HEK293 (cell line): ENCODE measurements around the gene CAPZB.
A peak's percentile ranks its signal among the peaks of the same experiment; 100 is the strongest.

ENCODE experiments used
- CTCF ChIA-PET: fragments of 350-600 bp; formaldehyde crosslinking; extraction: SDS; loops from one replicate; lab custom pipeline; 2021; ENCODE audit warnings: antibody characterized with exemption; lab: Yijun Ruan, JAX
- POLR2A ChIA-PET: fragments of 300-600 bp; formaldehyde crosslinking; extraction: SDS; loops from one replicate; lab custom pipeline; 2020; ENCODE audit warnings: antibody characterized with exemption, inconsistent platforms; lab: Yijun Ruan, JAX
- H3K27ac ChIP-seq: fragments of 200-500 bp; sonication (Bioruptor generic); 2 replicates; pipeline ENCODE4 v1.5.1; 2014; ENCODE audit warnings: low read depth, low read length, control low read depth, inconsistent platforms; ENCODE audit errors: extremely low read depth
- H3K36me3 ChIP-seq, 2 experiments: fragments of 200-500 bp in 1 of 2; sonication (Bioruptor generic) in 1 of 2; 1 replicate in 1 of 2; 2 replicates in 1 of 2; pipeline ENCODE4 v1.5.1; 2014 to 2017; ENCODE audit warnings: inconsistent platforms in 2 of 2, low read length in 2 of 2; ENCODE audit not compliant: control insufficient read depth in 2 of 2, insufficient read depth in 1 of 2
- H3K4me1 ChIP-seq: fragments of 200-500 bp; sonication (Bioruptor generic); 2 replicates; pipeline ENCODE4 v1.5.1; 2014; ENCODE audit warnings: mild to moderate bottlenecking, low read length, inconsistent platforms; ENCODE audit not compliant: control insufficient read depth, insufficient read depth
- H3K4me3 ChIP-seq: 2 replicates; pipeline ENCODE4 v1.5.1; 2011; ENCODE audit warnings: low read depth, mild to moderate bottlenecking, control low read depth, low read length, moderate library complexity
- H3K9me3 ChIP-seq: fragments of 200-500 bp; sonication (Bioruptor generic); 2 replicates; pipeline ENCODE4 v1.5.1; 2014; ENCODE audit warnings: low read depth, low read length, inconsistent platforms; ENCODE audit not compliant: control insufficient read depth, insufficient read depth
- HOXA7 ChIP-seq: sonication (generic); formaldehyde crosslinking; IDR thresholded peaks from 2 replicates; pipeline ENCODE4 v1.8.1; 2022; ENCODE audit warnings: missing genetic modification reagents, borderline replicate concordance
- KLF1 ChIP-seq: fragments of 450-650 bp; formaldehyde crosslinking; IDR thresholded peaks from 2 replicates; pipeline ENCODE4 v1.5.1; 2016; ENCODE audit warnings: missing biosample characterization, missing genetic modification characterization
- KLF10 ChIP-seq: fragments of 450-650 bp; IDR thresholded peaks from 2 replicates; pipeline ENCODE4 v1.5.1; 2018; ENCODE audit warnings: missing biosample characterization, mild to moderate bottlenecking, missing genetic modification characterization
- KLF8 ChIP-seq: fragments of 450-650 bp; formaldehyde crosslinking; IDR thresholded peaks from 2 replicates; pipeline ENCODE4 v1.5.1; 2016; ENCODE audit warnings: missing biosample characterization, missing genetic modification characterization
- KLF9 ChIP-seq: fragments of 450-650 bp; formaldehyde crosslinking; IDR thresholded peaks from 2 replicates; pipeline ENCODE4 v1.5.1; 2016; ENCODE audit warnings: missing biosample characterization, missing genetic modification characterization, low read depth
- MYNN ChIP-seq: fragments of 450-650 bp; formaldehyde crosslinking; IDR thresholded peaks from 2 replicates; pipeline ENCODE4 v1.5.1; 2016; ENCODE audit warnings: missing biosample characterization, missing genetic modification characterization, borderline replicate concordance
- PRDM1 ChIP-seq: fragments of 450-650 bp; formaldehyde crosslinking; IDR thresholded peaks from 2 replicates; pipeline ENCODE4; 2016; ENCODE audit warnings: missing biosample characterization, missing genetic modification characterization
- RBAK ChIP-seq: fragments of 450-650 bp; formaldehyde crosslinking; IDR thresholded peaks from 2 replicates; pipeline ENCODE4 v1.5.1; 2016; ENCODE audit warnings: missing biosample characterization, missing genetic modification characterization
- REPIN1 ChIP-seq: fragments of 450-650 bp; formaldehyde crosslinking; IDR thresholded peaks from 2 replicates; pipeline ENCODE4 v1.5.1; 2017; ENCODE audit warnings: missing biosample characterization, missing genetic modification characterization, low read depth
- SP2 ChIP-seq: fragments of 450-650 bp; formaldehyde crosslinking; IDR thresholded peaks from 2 replicates; pipeline ENCODE4 v1.5.1; 2016; ENCODE audit warnings: missing biosample characterization, missing genetic modification characterization
- ZBTB48 ChIP-seq: fragments of 450-650 bp; formaldehyde crosslinking; IDR thresholded peaks from 2 replicates; pipeline ENCODE4 v1.5.1; 2016; ENCODE audit warnings: missing biosample characterization, missing genetic modification characterization
- ZNF214 ChIP-seq: fragments of 450-650 bp; formaldehyde crosslinking; IDR thresholded peaks from 2 replicates; pipeline ENCODE4 v1.5.1; 2017; ENCODE audit warnings: missing biosample characterization, mild to moderate bottlenecking, missing genetic modification characterization, borderline replicate concordance
- ZNF324 ChIP-seq: fragments of 450-650 bp; formaldehyde crosslinking; IDR thresholded peaks from 2 replicates; pipeline ENCODE4 v1.5.1; 2016; ENCODE audit warnings: missing biosample characterization, missing genetic modification characterization
- ZNF335 ChIP-seq: fragments of 450-650 bp; formaldehyde crosslinking; conservative IDR thresholded peaks from 2 replicates; pipeline ENCODE4 v1.5.1; 2016; ENCODE audit warnings: missing biosample characterization, missing genetic modification characterization
- ZNF341 ChIP-seq: fragments of 450-650 bp; formaldehyde crosslinking; IDR thresholded peaks from 2 replicates; pipeline ENCODE4; 2016; ENCODE audit warnings: low read depth, missing biosample characterization, missing genetic modification characterization
- ZNF530 ChIP-seq: fragments of 450-650 bp; formaldehyde crosslinking; IDR thresholded peaks from 2 replicates; pipeline ENCODE4 v1.5.1; 2016; ENCODE audit warnings: low read depth, missing biosample characterization, missing genetic modification characterization
- ZNF600 ChIP-seq: fragments of 450-650 bp; formaldehyde crosslinking; IDR thresholded peaks from 2 replicates; pipeline ENCODE4 v1.5.1; 2016; ENCODE audit warnings: missing biosample characterization, missing genetic modification characterization
- ZNF621 ChIP-seq: fragments of 450-650 bp; formaldehyde crosslinking; IDR thresholded peaks from 2 replicates; pipeline ENCODE4 v1.5.1; 2017; ENCODE audit warnings: missing biosample characterization, missing genetic modification characterization
- ZNF623 ChIP-seq: fragments of 450-650 bp; formaldehyde crosslinking; IDR thresholded peaks from 2 replicates; pipeline ENCODE4 v1.5.1; 2016; ENCODE audit warnings: missing biosample characterization, missing genetic modification characterization
- ZNF664 ChIP-seq: fragments of 450-650 bp; formaldehyde crosslinking; IDR thresholded peaks from 2 replicates; pipeline ENCODE4 v1.5.1; 2016; ENCODE audit warnings: missing biosample characterization, missing genetic modification characterization
- ZNF785 ChIP-seq: fragments of 450-650 bp; formaldehyde crosslinking; IDR thresholded peaks from 2 replicates; pipeline ENCODE4 v1.5.1; 2016; ENCODE audit warnings: missing biosample characterization, missing genetic modification characterization
- ZNF830 ChIP-seq: fragments of 450-650 bp; IDR thresholded peaks from 2 replicates; pipeline ENCODE4 v1.5.0; 2018; ENCODE audit warnings: missing biosample characterization, missing genetic modification characterization, low read depth, mild to moderate bottlenecking, moderate library complexity
- TF ChIP-seq, protein P1 (sequence below): fragments of 450-650 bp; formaldehyde crosslinking; IDR thresholded peaks from 2 replicates; pipeline ENCODE4 v1.5.1; 2017; ENCODE audit warnings: missing biosample characterization, mild to moderate bottlenecking, missing genetic modification characterization, moderate library complexity
- TF ChIP-seq, protein P2 (sequence below): fragments of 450-650 bp; formaldehyde crosslinking; IDR thresholded peaks from 2 replicates; pipeline ENCODE4 v1.5.1; 2016; ENCODE audit warnings: missing biosample characterization, missing genetic modification characterization
- TF ChIP-seq, protein P3 (sequence below): fragments of 450-650 bp; formaldehyde crosslinking; IDR thresholded peaks from 2 replicates; pipeline ENCODE4 v1.5.1; 2016; ENCODE audit warnings: missing biosample characterization, missing genetic modification characterization
- TF ChIP-seq, protein P4 (sequence below): fragments of 450-650 bp; formaldehyde crosslinking; IDR thresholded peaks from 2 replicates; pipeline ENCODE4 v1.5.1; 2016; ENCODE audit warnings: missing biosample characterization, missing genetic modification characterization, low read depth
- TF ChIP-seq, protein P5 (sequence below): fragments of 450-650 bp; formaldehyde crosslinking; IDR thresholded peaks from 2 replicates; pipeline ENCODE4 v1.5.1; 2016; ENCODE audit warnings: missing biosample characterization, missing genetic modification characterization

CAPZB gene

DNA sequence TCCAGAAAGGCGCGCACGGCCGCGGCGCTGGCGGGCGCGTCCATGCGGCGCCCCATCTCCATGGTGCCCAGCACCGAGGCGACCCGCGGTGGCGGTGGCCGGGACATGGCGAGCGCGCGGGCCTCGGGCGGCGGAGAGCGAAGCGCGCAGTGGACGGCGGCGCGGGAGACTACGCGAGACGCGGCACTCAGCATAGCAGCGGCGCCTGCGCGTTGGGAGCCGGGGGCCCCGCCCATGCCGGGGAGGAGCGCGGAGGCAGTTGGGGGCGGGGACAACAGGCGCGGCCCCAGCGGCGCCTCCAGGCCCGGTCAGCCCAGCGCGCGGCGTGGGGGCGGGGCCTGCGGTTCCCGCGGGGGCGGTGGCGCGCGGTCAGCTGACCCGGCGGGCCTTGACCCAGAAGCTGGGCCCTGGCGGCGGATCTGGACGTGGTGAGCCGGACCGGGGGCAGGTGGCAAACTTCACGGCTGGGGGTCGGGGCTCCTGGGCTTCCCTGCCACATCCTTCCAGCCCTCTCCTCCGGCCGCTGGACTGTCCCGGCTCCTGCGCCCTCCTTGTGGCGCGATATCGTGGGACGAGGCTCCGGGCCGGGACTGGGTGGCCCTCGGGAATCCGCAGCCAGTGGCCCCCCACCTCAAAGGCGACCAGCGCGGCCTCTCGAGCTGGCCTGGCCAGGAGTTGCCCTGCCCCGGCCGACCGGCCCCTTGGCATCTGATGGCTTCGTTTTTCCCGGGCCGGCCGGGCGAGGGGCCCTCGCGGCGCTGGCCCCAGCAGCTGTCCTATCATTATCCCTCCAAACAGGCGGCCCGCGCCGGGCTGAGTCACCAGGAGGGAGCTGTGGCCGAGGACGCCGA is 173.2 kb downstream of the CAPZB start, which contains the start of the genes AKR7A2 and SLC66A1:
TSS of gene AKR7A2 (minus strand) at position 214 of the 851 bp plus-strand sequence. CDS start at position 194, 20 bp downstream.
TSS of gene SLC66A1 (plus strand) at position 396 of the 851 bp plus-strand sequence. CDS start 5,352 bp downstream, outside the sequence.
- CTCF ChIA-PET, result interaction anchor here (0.6 to 1.9 kb wide), 4 partner anchors 49 to 350 kb away, joined by 3 to 7 read pairs (median 4); no protein-coding TSS in a partner anchor
- Histone ChIP-seq H3K4me1 (peaks cover 2% of the 10 kb centered on the region; the same call in 1 of the 2 replicates), H3K36me3 (peaks cover 0 to 59% of the 10 kb centered on the region in 2 experiments; a peak in 1 of 3 replicates), H3K27ac (peak within 1 kb of the TSS; percentile 77; the same call in 1 of the 2 replicates), H3K4me3 (peak within 1 kb of the TSS; percentile 80), H3K9me3 (no peaks in the 10 kb centered on the region)
- POLR2A ChIA-PET, result interaction anchor here (0.7 to 1.9 kb wide), 5 partner anchors 10 to 60 kb away, joined by 3 to 8 read pairs (median 4); partner anchors contain the start of genes EMC1 and MRTO4
- TF ChIP-seq KLF1 (tag by site-specific recombination) (no peak; the same call in 1 of the 2 replicates), PRDM1 (tag by site-specific recombination) (no peak), ZNF785 (tag by site-specific recombination) (no peak), ZNF324 (0 out of 2 replicates have a peak, but pooled peaks have one; percentile 18), REPIN1 (tag by site-specific recombination) (0 out of 2 replicates have a peak, but pooled peaks have one; percentile 51), RBAK (no peak), ZNF214 (tag by site-specific recombination) (no peak), KLF10 (tag by site-specific recombination) (peak; percentile 81; the same call in 1 of the 2 replicates), ZNF664 (tag by site-specific recombination) (no peak), ZNF341 (tag by site-specific recombination) (peak; percentile 11; the same call in 1 of the 2 replicates), KLF9 (tag by site-specific recombination) (peak; percentile 60), ZNF600 (tag by site-specific recombination) (peak; percentile 60; the same call in 1 of the 2 replicates), MYNN (tag by site-specific recombination) (no peak), ZNF830 (tag by site-specific recombination) (no peak), KLF8 (peak; percentile 62; the same call in 1 of the 2 replicates), ZNF335 (tag by site-specific recombination) (peak; percentile 85), SP2 (tag by site-specific recombination) (peak; percentile 30), ZNF621 (tag by site-specific recombination) (no peak), ZNF623 (tag by site-specific recombination) (no peak), HOXA7 (CRISPR knock-in tag) (no peak), ZBTB48 (tag by site-specific recombination) (peak; percentile 79), ZNF530 (tag by site-specific recombination) (no peak)
- TF ChIP-seq, protein P1, sequence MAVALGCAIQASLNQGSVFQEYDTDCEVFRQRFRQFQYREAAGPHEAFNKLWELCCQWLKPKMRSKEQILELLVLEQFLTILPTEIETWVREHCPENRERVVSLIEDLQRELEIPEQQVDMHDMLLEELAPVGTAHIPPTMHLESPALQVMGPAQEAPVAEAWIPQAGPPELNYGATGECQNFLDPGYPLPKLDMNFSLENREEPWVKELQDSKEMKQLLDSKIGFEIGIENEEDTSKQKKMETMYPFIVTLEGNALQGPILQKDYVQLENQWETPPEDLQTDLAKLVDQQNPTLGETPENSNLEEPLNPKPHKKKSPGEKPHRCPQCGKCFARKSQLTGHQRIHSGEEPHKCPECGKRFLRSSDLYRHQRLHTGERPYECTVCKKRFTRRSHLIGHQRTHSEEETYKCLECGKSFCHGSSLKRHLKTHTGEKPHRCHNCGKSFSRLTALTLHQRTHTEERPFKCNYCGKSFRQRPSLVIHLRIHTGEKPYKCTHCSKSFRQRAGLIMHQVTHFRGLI (tag by site-specific recombination), result no peak
- TF ChIP-seq, protein P2, sequence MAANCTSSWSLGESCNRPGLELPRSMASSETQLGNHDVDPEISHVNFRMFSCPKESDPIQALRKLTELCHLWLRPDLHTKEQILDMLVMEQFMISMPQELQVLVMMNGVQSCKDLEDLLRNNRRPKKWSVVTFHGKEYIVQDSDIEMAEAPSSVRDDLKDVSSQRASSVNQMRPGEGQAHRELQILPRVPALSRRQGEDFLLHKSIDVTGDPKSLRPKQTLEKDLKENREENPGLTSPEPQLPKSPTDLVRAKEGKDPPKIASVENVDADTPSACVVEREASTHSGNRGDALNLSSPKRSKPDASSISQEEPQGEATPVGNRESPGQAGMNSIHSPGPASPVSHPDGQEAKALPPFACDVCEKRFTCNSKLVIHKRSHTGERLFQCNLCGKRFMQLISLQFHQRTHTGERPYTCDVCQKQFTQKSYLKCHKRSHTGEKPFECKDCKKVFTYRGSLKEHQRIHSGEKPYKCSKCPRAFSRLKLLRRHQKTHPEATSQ (tag by site-specific recombination), result no peak
- TF ChIP-seq, protein P3, sequence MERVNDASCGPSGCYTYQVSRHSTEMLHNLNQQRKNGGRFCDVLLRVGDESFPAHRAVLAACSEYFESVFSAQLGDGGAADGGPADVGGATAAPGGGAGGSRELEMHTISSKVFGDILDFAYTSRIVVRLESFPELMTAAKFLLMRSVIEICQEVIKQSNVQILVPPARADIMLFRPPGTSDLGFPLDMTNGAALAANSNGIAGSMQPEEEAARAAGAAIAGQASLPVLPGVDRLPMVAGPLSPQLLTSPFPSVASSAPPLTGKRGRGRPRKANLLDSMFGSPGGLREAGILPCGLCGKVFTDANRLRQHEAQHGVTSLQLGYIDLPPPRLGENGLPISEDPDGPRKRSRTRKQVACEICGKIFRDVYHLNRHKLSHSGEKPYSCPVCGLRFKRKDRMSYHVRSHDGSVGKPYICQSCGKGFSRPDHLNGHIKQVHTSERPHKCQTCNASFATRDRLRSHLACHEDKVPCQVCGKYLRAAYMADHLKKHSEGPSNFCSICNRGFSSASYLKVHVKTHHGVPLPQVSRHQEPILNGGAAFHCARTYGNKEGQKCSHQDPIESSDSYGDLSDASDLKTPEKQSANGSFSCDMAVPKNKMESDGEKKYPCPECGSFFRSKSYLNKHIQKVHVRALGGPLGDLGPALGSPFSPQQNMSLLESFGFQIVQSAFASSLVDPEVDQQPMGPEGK (tag by site-specific recombination), result peak; percentile 83
- TF ChIP-seq, protein P4, sequence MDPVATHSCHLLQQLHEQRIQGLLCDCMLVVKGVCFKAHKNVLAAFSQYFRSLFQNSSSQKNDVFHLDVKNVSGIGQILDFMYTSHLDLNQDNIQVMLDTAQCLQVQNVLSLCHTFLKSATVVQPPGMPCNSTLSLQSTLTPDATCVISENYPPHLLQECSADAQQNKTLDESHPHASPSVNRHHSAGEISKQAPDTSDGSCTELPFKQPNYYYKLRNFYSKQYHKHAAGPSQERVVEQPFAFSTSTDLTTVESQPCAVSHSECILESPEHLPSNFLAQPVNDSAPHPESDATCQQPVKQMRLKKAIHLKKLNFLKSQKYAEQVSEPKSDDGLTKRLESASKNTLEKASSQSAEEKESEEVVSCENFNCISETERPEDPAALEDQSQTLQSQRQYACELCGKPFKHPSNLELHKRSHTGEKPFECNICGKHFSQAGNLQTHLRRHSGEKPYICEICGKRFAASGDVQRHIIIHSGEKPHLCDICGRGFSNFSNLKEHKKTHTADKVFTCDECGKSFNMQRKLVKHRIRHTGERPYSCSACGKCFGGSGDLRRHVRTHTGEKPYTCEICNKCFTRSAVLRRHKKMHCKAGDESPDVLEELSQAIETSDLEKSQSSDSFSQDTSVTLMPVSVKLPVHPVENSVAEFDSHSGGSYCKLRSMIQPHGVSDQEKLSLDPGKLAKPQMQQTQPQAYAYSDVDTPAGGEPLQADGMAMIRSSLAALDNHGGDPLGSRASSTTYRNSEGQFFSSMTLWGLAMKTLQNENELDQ (tag by site-specific recombination), result no peak
- TF ChIP-seq, protein P5, sequence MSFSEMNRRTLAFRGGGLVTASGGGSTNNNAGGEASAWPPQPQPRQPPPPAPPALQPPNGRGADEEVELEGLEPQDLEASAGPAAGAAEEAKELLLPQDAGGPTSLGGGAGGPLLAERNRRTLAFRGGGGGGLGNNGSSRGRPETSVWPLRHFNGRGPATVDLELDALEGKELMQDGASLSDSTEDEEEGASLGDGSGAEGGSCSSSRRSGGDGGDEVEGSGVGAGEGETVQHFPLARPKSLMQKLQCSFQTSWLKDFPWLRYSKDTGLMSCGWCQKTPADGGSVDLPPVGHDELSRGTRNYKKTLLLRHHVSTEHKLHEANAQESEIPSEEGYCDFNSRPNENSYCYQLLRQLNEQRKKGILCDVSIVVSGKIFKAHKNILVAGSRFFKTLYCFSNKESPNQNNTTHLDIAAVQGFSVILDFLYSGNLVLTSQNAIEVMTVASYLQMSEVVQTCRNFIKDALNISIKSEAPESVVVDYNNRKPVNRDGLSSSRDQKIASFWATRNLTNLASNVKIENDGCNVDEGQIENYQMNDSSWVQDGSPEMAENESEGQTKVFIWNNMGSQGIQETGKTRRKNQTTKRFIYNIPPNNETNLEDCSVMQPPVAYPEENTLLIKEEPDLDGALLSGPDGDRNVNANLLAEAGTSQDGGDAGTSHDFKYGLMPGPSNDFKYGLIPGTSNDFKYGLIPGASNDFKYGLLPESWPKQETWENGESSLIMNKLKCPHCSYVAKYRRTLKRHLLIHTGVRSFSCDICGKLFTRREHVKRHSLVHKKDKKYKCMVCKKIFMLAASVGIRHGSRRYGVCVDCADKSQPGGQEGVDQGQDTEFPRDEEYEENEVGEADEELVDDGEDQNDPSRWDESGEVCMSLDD, result 0 out of 2 replicates have a peak, but pooled peaks have one; percentile 17
